CD4-positive, CD25-positive, alpha-beta regulatory T cell (primary cell): Measurements from ENCODE around the gene TASOR. TPM values are rescaled to one million over a fixed set of nuclear protein-coding genes. Genes with fewer than 3 reads are reported as not detected.
A peak's percentile ranks its signal among the peaks of the same experiment; 100 is the strongest.
"Not testable (repeated sequence)": the region's sequence is repeated elsewhere in the genome, so short reads cannot be mapped to it uniquely, and the experiment has no call there.

ENCODE experiments used
- ATAC-seq, 2 donors: fragments of 150-1000 bp; cut with Tn5 transposase; one replicate each; pipeline ENCODE4 v1.10.0; 2021; ENCODE audit warnings: low read depth in 2 of 2, moderate number of reproducible peaks in 2 of 2, moderate library complexity in 1 of 2
- DNase-seq, 3 donors: peaks; one replicate each; pipeline versions ENCODE4 v3.0.0 to v3.0.0-alpha.2; 2012 to 2022; ENCODE audit warnings: mixed read lengths in 1 of 3
- H3K27ac ChIP-seq: one replicate; pipeline ENCODE4 v1.7.0; 2013; ENCODE audit warnings: mild to moderate bottlenecking, low read length; ENCODE audit not compliant: insufficient read depth, poor library complexity, severe bottlenecking
- H3K27me3 ChIP-seq: one replicate; pipeline ENCODE4 v1.7.0; 2013; ENCODE audit warnings: low read length; ENCODE audit not compliant: control insufficient read depth, insufficient read depth
- H3K36me3 ChIP-seq: one replicate; pipeline ENCODE4 v1.7.0; 2013; ENCODE audit warnings: mild to moderate bottlenecking, low read length, moderate library complexity; ENCODE audit not compliant: control insufficient read depth, insufficient read depth
- H3K4me1 ChIP-seq: 2 replicates; pipeline ENCODE4 v1.7.0; 2013; ENCODE audit warnings: mild to moderate bottlenecking, low read length; ENCODE audit not compliant: insufficient read depth, control insufficient read depth, poor library complexity, severe bottlenecking
- H3K4me3 ChIP-seq: one replicate; pipeline ENCODE4 v1.7.0; 2013; ENCODE audit warnings: low read depth, mild to moderate bottlenecking, low read length, moderate library complexity
- H3K9me3 ChIP-seq, 2 experiments: 1 replicate in 1 of 2; 2 replicates in 1 of 2; pipeline ENCODE4 v1.7.0; 2013; ENCODE audit warnings: low read length in 2 of 2, mild to moderate bottlenecking in 1 of 2, moderate library complexity in 1 of 2; ENCODE audit not compliant: control insufficient read depth in 2 of 2
- H3K27ac Mint-ChIP-seq, 3 donors: one replicate each; pipeline ENCODE4 v1.8.0; 2020 to 2022; ENCODE audit warnings: mild to moderate bottlenecking in 3 of 3, mixed read lengths in 3 of 3, moderate library complexity in 2 of 3
- H3K27me3 Mint-ChIP-seq: one replicate; pipeline ENCODE4 v1.8.0; 2022; ENCODE audit warnings: mild to moderate bottlenecking, mixed read lengths
- H3K36me3 Mint-ChIP-seq: one replicate; pipeline ENCODE4 v1.8.0; 2020; ENCODE audit warnings: mixed read lengths
- H3K4me1 Mint-ChIP-seq, 4 donors: one replicate each; pipeline ENCODE4 v1.8.0; 2020 to 2022; ENCODE audit warnings: mixed read lengths in 4 of 4, mild to moderate bottlenecking in 1 of 4
- H3K4me3 Mint-ChIP-seq, 4 donors: one replicate each; pipeline ENCODE4 v1.8.0; 2020 to 2022; ENCODE audit warnings: mild to moderate bottlenecking in 4 of 4, mixed read lengths in 4 of 4, moderate library complexity in 3 of 4
- H3K9me3 Mint-ChIP-seq, 7 donors: one replicate each; pipeline ENCODE4 v1.8.0; 2020 to 2022; ENCODE audit warnings: mixed read lengths in 7 of 7, mild to moderate bottlenecking in 3 of 7, moderate library complexity in 2 of 7
- polyA plus RNA-seq, 4 donors: library from polyadenylated mRNA; unstranded; fragments of 300-500 nt; fragmentation: Illumina TruSeq; gene quantifications; one replicate each; pipeline ENCODE4 v1.2.3, GENCODE V29; 2021
- total RNA-seq: library from RNA; stranded (reverse); gene quantifications from one replicate; pipeline ENCODE4 v1.2.3, GENCODE V29; 2022

Gene TASOR
- total and polyA plus RNA-seq, 5 donors from 2014 or later: 29.3 to 77.4 (median 33.1) TPM

DNA sequence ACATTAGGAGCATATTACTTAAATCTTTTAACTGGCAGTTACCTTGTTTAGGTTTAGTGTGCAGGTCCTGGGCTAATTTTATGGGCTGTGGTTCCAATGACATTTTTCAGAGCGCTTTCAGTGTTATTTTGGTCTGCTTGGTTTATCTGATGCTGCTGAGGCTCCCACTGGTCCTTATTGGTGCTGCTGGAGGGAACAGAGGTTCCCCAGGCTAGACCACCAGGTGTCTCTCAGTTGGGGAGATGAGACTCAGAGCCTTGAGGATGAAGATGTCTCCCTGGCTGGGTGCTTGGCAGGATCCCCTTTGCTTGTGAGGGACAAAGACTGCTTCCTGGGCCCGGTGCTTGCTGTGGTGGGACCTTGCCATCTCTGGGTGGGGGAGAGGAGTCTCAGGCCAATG, 28.3 kb upstream of the TASOR start:
- Mint-ChIP-seq H3K27ac (peak overlapping the region in 1 of 3 donors; percentile 6), H3K36me3 (peaks cover 5% of the 10 kb centered on the region), H3K9me3 (peaks cover 0 to 4% (median 0%) of the 10 kb centered on the region in 7 donors), H3K27me3 (peaks cover 12% of the 10 kb centered on the region), H3K4me3 (no peak overlapping the region), H3K4me1 (peaks cover 2 to 16% (median 3%) of the 10 kb centered on the region in 4 donors)
- no peaks in the 10 kb centered on the region for H3K27me3 ChIP-seq
- DNase-seq (no peak), ATAC-seq (peak in 1 of 2 donors; percentile 8)
- H3K9me3 ChIP-seq: no peaks in the 10 kb centered on the region
- no peak overlapping the region for H3K4me3 ChIP-seq
- no peaks in the 10 kb centered on the region for H3K36me3 ChIP-seq
- no peaks in the 10 kb centered on the region for H3K4me1 ChIP-seq
- H3K27ac ChIP-seq: no peak overlapping the region

DNA sequence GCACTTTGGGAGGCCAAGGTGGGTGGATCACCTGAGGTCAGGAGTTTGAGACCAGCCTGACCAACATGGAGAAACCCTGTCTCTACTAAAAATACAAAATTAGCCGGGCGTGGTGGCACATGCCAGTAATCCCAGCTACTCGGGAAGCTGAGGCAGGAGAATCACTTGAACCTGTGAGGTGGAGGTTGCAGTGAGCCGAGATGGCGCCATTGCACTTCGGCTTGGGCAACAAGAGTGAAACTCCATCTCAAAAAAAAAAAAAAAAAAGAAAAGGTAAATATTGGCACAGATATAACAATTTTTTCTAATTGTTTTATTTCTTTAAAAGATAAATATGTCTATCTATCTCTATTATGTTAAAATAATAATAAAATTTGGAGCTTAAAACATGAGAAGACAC, 24.3 kb upstream of the TASOR start:
- not testable (repeated sequence) for H3K4me1 ChIP-seq, H3K27me3 Mint-ChIP-seq, H3K36me3 Mint-ChIP-seq, H3K9me3 Mint-ChIP-seq, H3K36me3 ChIP-seq, H3K4me3 Mint-ChIP-seq, H3K27ac Mint-ChIP-seq, H3K4me3 ChIP-seq, H3K27me3 ChIP-seq, DNase-seq, ATAC-seq, H3K27ac ChIP-seq, H3K9me3 ChIP-seq
- peaks cover 8 to 19% (median 17%) of the 10 kb centered on the region in 4 donors for H3K4me1 Mint-ChIP-seq

DNA sequence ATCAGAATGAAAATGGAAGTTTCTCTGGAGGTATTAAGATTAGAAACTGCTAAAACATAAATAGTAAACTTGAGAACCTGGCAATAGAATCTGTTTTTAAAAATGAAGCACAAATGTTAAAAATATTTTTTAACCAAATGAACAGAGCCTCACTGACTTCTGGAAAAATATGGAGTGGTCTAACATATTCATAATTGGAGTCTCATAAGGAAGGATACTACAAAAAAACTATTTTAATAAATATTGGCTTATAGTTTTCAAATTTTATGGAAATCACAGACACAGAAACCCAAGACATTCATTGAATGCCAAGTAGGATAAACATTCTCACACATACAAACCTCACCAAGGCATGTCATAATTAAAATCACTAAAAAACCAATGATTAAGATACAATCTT, 23.6 kb upstream of the TASOR start:
- H3K27me3 Mint-ChIP-seq: peaks cover 5% of the 10 kb centered on the region
- Histone ChIP-seq H3K27ac (no peak overlapping the region), H3K4me3 (no peak overlapping the region), H3K4me1 (no peaks in the 10 kb centered on the region), H3K36me3 (no peaks in the 10 kb centered on the region), H3K9me3 (no peaks in the 10 kb centered on the region), H3K27me3 (no peaks in the 10 kb centered on the region)
- DNase-seq (no peak), ATAC-seq (no peak)
- peaks cover 8 to 22% (median 18%) of the 10 kb centered on the region in 4 donors for H3K4me1 Mint-ChIP-seq
- no peaks in the 10 kb centered on the region for H3K36me3 Mint-ChIP-seq
- H3K4me3 Mint-ChIP-seq: no peak overlapping the region
- H3K27ac Mint-ChIP-seq: no peak overlapping the region
- peaks cover 0 to 2% (median 0%) of the 10 kb centered on the region in 7 donors for H3K9me3 Mint-ChIP-seq

DNA sequence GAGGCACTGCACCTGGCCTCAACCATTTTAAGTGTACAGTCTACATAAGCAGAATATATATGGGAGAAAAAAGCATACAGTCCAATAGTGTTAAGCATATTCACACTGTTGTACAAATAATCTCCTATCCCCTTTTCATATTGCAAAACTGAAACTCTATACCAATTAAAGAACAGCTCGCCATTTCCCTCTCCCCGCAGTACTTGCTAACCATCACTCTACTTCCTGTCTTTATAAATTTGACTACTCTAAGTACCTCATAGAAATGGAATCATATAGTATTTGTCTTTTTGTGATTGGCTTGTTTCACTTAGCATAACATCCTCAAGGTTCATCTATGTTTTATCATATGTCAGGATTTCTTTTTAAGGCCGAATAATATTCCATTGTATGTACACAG, 21.6 kb upstream of the TASOR start:
- Histone ChIP-seq H3K4me3 (no peak overlapping the region), H3K27me3 (no peaks in the 10 kb centered on the region), H3K9me3 (no peaks in the 10 kb centered on the region), H3K36me3 (no peaks in the 10 kb centered on the region), H3K27ac (no peak overlapping the region), H3K4me1 (no peaks in the 10 kb centered on the region)
- Mint-ChIP-seq H3K27ac (peak overlapping the region in 2 of 3 donors; percentile 1 to 20), H3K4me3 (peak overlapping the region in 3 of 4 donors; percentile 0 to 1 (median 1)), H3K4me1 (peaks cover 5 to 19% (median 15%) of the 10 kb centered on the region in 4 donors), H3K9me3 (peaks cover 0 to 2% (median 0%) of the 10 kb centered on the region in 7 donors), H3K27me3 (no peaks in the 10 kb centered on the region), H3K36me3 (no peaks in the 10 kb centered on the region)
- DNase-seq (peak in 1 of 3 donors; percentile 61), ATAC-seq (peak; percentile 65 to 71)

DNA sequence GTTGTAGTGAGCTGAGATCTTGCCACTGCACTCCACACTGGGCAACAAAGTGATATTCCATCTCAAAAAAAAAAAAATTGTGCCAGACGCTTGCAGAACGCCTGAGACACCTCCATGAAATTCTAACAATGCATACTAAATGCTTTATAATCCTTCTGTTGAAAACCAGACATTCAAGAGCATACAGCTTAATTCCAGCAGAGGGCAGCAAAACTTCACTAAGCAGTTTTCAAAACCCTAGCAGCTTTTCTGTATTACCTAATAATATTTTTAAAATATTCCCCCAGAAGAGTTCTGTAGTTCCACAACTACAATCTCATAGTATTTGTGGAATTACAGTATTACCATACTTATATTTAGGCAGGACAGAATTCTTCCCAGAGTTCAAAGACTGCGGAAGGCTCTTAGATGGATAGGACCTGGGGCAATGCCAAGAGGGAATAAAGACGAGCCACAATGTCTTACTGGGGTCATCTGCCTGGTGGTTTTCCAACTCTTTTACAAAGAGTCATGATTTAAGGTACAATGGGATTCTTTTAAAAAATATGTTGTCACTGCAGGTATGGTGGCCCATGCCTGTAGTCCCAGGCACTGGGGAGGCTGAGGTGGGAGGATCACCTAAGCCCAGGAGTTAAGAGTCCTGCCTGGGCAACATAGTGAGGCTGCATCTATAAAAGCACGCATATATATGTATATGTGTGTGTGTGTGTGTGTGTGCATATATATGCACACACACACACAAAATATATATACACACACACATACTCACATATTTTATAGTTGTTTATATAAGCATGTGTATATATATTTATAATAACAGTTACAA, 19.6 kb upstream of the TASOR start:
- Histone ChIP-seq H3K4me1 (no peaks in the 10 kb centered on the region), H3K27ac (no peak overlapping the region), H3K27me3 (no peaks in the 10 kb centered on the region), H3K9me3 (no peaks in the 10 kb centered on the region), H3K4me3 (no peak overlapping the region), H3K36me3 (no peaks in the 10 kb centered on the region)
- DNase-seq: peak; percentile 46 to 82 (median 74)
- peaks cover 0 to 2% (median 0%) of the 10 kb centered on the region in 7 donors for H3K9me3 Mint-ChIP-seq
- peak overlapping the region in 1 of 3 donors; percentile 3 for H3K27ac Mint-ChIP-seq
- peak; percentile 60 to 67 for ATAC-seq
- H3K4me1 Mint-ChIP-seq: peaks cover 5 to 19% (median 15%) of the 10 kb centered on the region in 4 donors
- H3K27me3 Mint-ChIP-seq: no peaks in the 10 kb centered on the region
- no peak overlapping the region for H3K4me3 Mint-ChIP-seq
- no peaks in the 10 kb centered on the region for H3K36me3 Mint-ChIP-seq

DNA sequence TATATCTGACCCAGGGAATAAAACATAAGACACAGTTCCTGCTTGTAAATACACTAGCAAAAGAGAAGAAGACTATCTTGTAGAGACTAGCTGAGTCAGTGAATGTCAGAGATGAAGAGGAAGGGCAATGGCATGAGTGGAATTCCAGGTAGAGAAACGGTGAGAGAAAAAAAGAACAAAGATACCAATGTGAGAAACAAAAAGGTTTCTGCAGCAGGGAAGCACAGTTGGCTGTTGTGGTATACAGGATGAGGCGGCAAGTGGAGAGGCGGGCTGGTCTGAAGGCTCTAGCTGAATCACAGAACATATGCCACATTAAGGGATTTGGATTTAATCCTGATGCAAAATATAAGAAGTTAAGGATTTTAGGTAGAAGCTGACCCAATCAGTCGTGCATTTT, 17.1 kb upstream of the TASOR start:
- H3K27me3 Mint-ChIP-seq: no peaks in the 10 kb centered on the region
- no peak for ATAC-seq
- H3K9me3 ChIP-seq: no peaks in the 10 kb centered on the region
- H3K4me3 Mint-ChIP-seq: no peak overlapping the region
- peaks cover 0 to 2% (median 0%) of the 10 kb centered on the region in 7 donors for H3K9me3 Mint-ChIP-seq
- no peak overlapping the region for H3K4me3 ChIP-seq
- no peaks in the 10 kb centered on the region for H3K27me3 ChIP-seq
- H3K4me1 Mint-ChIP-seq: peaks cover 18 to 32% (median 26%) of the 10 kb centered on the region in 4 donors
- no peak for DNase-seq
- peak overlapping the region in 1 of 3 donors; percentile 8 for H3K27ac Mint-ChIP-seq
- H3K4me1 ChIP-seq: peaks cover 11% of the 10 kb centered on the region
- no peaks in the 10 kb centered on the region for H3K36me3 Mint-ChIP-seq
- no peaks in the 10 kb centered on the region for H3K36me3 ChIP-seq
- no peak overlapping the region for H3K27ac ChIP-seq

DNA sequence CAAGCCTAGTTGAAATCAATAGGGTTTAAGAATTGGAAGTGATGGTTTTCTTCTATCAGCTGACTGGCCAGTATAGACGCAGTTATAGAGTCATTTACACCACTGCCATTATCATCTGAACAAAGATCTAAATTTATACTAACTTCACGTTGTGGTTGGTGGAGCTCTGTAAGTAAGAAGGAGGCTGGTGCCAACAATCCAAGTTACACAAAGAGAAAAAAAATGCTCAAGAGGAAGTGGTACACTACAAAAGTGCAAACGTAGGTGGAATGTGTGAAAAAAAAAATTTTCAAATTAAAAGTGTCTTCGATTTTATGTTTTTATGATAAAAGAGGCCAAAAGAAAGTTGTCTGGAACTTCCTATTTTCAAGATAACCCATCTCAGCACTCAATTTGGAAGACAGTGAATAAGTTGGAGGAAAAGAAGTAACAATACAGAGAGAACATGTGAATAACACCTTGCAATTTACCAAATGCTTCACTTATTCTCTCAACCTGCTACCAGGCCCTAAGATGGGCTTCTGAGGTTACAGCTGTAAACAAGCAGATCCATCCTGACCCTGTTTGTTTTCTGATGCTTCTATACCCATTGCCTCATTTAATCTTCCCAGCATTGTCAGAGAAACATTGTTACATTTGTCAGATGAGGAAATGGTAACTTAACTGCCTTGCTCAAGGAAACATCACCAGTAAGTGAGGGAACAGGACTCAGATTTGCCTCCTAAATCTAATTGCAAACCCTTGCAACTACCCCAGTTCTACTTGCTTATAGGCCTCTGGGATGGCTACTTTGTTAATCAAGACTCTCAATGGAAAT, 12.0 kb upstream of the TASOR start:
- H3K9me3 ChIP-seq: no peaks in the 10 kb centered on the region
- H3K36me3 ChIP-seq: no peaks in the 10 kb centered on the region
- Mint-ChIP-seq H3K36me3 (no peaks in the 10 kb centered on the region), H3K27me3 (no peaks in the 10 kb centered on the region), H3K4me1 (peaks cover 31 to 46% (median 37%) of the 10 kb centered on the region in 4 donors), H3K4me3 (peak overlapping the region; percentile 34 to 58 (median 42)), H3K27ac (peak overlapping the region; percentile 62 to 83 (median 82)), H3K9me3 (no peaks in the 10 kb centered on the region)
- DNase-seq: peak in 2 of 3 donors; percentile 39 to 58
- H3K27ac ChIP-seq: peak overlapping the region; percentile 6
- ATAC-seq: peak; percentile 39 to 41
- H3K27me3 ChIP-seq: no peaks in the 10 kb centered on the region
- H3K4me1 ChIP-seq: peaks cover 38% of the 10 kb centered on the region
- peak overlapping the region; percentile 39 for H3K4me3 ChIP-seq
